Gastroesophageal sphincter (tissue), 4 donors: ENCODE measurements around the gene ARHGEF11. TPM values are rescaled to one million over a fixed set of nuclear protein-coding genes. Genes with fewer than 3 reads are reported as not detected.
"Not testable (repeated sequence)": the region's sequence is repeated elsewhere in the genome, so short reads cannot be mapped to it uniquely, and the experiment has no call there.

Experiments
- ATAC-seq: fragments of 150-250 bp; one replicate; pipeline ENCODE4 v1.9.1; 2016; ENCODE audit warnings: mild to moderate bottlenecking, moderate library complexity
- H3K27ac ChIP-seq, 4 donors: fragments of 200-600 bp; sonication (generic) in 3 of 4; 1 replicate in 3 of 4; 2 replicates in 1 of 4; pipeline ENCODE4 v1.5.1; 2016 to 2019
- H3K27me3 ChIP-seq: fragments of 200-600 bp; sonication (generic); one replicate; pipeline ENCODE4 v1.5.1; 2019
- H3K36me3 ChIP-seq, 2 donors: fragments of 200-600 bp; sonication (generic); one replicate each; pipeline ENCODE4 v1.5.1; 2019; ENCODE audit warnings: control low read depth in 1 of 2
- H3K4me1 ChIP-seq, 3 donors: fragments of 200-600 bp; sonication (generic); 1 replicate in 2 of 3; 2 replicates in 1 of 3; pipeline ENCODE4 v1.5.1; 2016 to 2019; ENCODE audit warnings: control low read depth in 2 of 3
- H3K4me3 ChIP-seq, 2 donors: fragments of 200-600 bp; sonication (generic); one replicate each; pipeline ENCODE4 v1.5.1; 2019; ENCODE audit warnings: mild to moderate bottlenecking in 1 of 2, moderate library complexity in 1 of 2
- H3K9me3 ChIP-seq, 3 donors: fragments of 200-600 bp; sonication (generic); one replicate each; pipeline ENCODE4 v1.5.1; 2017 to 2019; ENCODE audit warnings: control low read depth in 2 of 3
- EP300 ChIP-seq: sonication (generic); formaldehyde crosslinking; IDR thresholded peaks from one replicate; pipeline ENCODE4 v1.6.1; 2017; ENCODE audit warnings: antibody characterized with exemption, mild to moderate bottlenecking
- POLR2A ChIP-seq, 2 donors: fragments of 450-650 bp; IDR thresholded peaks; one replicate each; pipeline ENCODE4 v1.6.1; 2017; ENCODE audit warnings: antibody characterized with exemption in 2 of 2, mild to moderate bottlenecking in 2 of 2, moderate library complexity in 1 of 2
- POLR2AphosphoS5 ChIP-seq: sonication (generic); formaldehyde crosslinking; IDR thresholded peaks from one replicate; pipeline ENCODE4 v1.6.1; 2017; ENCODE audit warnings: antibody characterized with exemption
- WGBS, 2 donors: methylation state at CpG; one replicate each; pipeline ENCODE4 v1.1.5; 2018; ENCODE audit warnings: low coverage in 1 of 2; 5-methylcytosine and 5-hydroxymethylcytosine counted together
- total RNA-seq, 4 donors: library from RNA; depleted of rRNA; stranded (reverse); fragments of >200 nt; gene quantifications; one replicate each; pipeline ENCODE4 v1.1.0, GENCODE V29; 2016
- TF ChIP-seq, protein P1 (sequence below), 4 experiments: fragments of 200-600 bp in 2 of 4; fragments of 450-650 bp in 2 of 4; sonication (generic) in 1 of 4; IDR thresholded peaks; one replicate each; pipeline ENCODE4 v1.5.1; 2017 to 2019; ENCODE audit warnings: antibody characterized with exemption in 4 of 4, mild to moderate bottlenecking in 2 of 4, moderate library complexity in 2 of 4

ARHGEF11 gene
- total RNA-seq, 4 donors from 2014 or later: 28.5 to 51.7 (median 37.3) TPM

- no peaks in the 10 kb centered on the region for H3K9me3 ChIP-seq
- H3K4me1 ChIP-seq: no peaks in the 10 kb centered on the region
- 96% methylated on average over 3 of the region's 10 CpGs; no CpG with 5 or more reads in 1 of the 2 donors for WGBS, 2 donors
- H3K4me3 ChIP-seq: no peak overlapping the region
- TF ChIP-seq, protein P1, sequence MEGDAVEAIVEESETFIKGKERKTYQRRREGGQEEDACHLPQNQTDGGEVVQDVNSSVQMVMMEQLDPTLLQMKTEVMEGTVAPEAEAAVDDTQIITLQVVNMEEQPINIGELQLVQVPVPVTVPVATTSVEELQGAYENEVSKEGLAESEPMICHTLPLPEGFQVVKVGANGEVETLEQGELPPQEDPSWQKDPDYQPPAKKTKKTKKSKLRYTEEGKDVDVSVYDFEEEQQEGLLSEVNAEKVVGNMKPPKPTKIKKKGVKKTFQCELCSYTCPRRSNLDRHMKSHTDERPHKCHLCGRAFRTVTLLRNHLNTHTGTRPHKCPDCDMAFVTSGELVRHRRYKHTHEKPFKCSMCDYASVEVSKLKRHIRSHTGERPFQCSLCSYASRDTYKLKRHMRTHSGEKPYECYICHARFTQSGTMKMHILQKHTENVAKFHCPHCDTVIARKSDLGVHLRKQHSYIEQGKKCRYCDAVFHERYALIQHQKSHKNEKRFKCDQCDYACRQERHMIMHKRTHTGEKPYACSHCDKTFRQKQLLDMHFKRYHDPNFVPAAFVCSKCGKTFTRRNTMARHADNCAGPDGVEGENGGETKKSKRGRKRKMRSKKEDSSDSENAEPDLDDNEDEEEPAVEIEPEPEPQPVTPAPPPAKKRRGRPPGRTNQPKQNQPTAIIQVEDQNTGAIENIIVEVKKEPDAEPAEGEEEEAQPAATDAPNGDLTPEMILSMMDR (IDR thresholded peaks at IDR 0.05): no peak
- TF ChIP-seq POLR2AphosphoS5 (no peak), POLR2A (IDR thresholded peaks at IDR 0.05) (no peak), EP300 (no peak)
- H3K36me3 ChIP-seq: no peaks in the 10 kb centered on the region
- no peak overlapping the region for H3K27ac ChIP-seq
- no peaks in the 10 kb centered on the region for H3K27me3 ChIP-seq
- no peak for ATAC-seq
Observed at GRCh38 chr1:157080714-157081113, 35.2 kb upstream of the ARHGEF11 start.

GRCh38 chr1:157077394-157077793 is 31.9 kb upstream of the ARHGEF11 start:
- Histone ChIP-seq H3K27ac (no peak overlapping the region), H3K4me1 (peaks cover 0 to 8% (median 0%) of the 10 kb centered on the region in 3 donors), H3K27me3 (no peaks in the 10 kb centered on the region), H3K4me3 (no peak overlapping the region), H3K9me3 (no peaks in the 10 kb centered on the region), H3K36me3 (no peaks in the 10 kb centered on the region)
- TF ChIP-seq, protein P1 (IDR thresholded peaks at IDR 0.05): no peak
- no peak for TF ChIP-seq POLR2A (IDR thresholded peaks at IDR 0.05)
- no peak for TF ChIP-seq POLR2AphosphoS5
- TF ChIP-seq EP300: no peak
- ATAC-seq: no peak
- WGBS, 2 donors: 100% methylated on average over 1 of the region's 1 CpG

DNA sequence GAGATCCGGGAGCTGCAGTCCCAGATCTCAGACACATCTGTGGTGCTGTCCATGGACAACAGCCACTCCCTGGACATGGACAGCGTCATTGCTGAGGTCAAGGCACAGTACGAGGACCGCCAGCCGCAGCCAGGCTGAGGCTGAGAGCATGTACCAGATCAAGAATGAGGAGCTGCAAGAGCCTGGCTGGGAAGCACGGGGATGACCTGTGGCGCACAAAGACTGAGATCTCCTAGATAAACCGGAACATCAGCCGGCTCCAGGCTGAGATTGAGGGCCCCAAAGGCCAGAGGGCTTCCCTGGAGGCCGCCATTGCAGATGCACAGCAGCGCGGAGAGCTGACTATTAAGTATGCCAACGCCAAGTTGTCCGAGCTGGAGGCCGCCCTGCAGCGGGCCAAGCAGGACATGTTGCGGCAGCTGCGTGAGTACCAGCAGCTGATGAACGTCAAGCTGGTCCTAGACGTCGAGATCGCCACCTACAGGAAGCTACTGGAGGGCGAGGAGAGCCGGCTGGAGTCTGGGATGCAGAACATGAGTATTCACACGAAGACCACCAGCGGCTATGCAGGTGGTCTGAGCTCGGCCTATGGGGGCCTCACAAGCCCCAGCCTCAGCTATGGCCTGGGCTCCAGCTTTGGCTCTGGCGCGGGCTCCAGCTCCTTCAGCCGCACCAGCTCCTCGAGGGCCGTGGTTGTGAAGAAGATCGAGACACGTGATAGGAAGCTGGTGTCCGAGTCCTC is 28.6 kb upstream of the ARHGEF11 start:
- Histone ChIP-seq H3K36me3 (no peaks in the 10 kb centered on the region), H3K4me1 (peaks cover 0 to 8% (median 0%) of the 10 kb centered on the region in 3 donors), H3K4me3 (peak overlapping the region in 1 of 2 donors; percentile 20), H3K9me3 (no peaks in the 10 kb centered on the region), H3K27ac (no peak overlapping the region), H3K27me3 (peaks cover 5% of the 10 kb centered on the region)
- peak; percentile 58 for ATAC-seq
- TF ChIP-seq POLR2A (IDR thresholded peaks at IDR 0.05): no peak
- TF ChIP-seq, protein P1 (IDR thresholded peaks at IDR 0.05): peak; percentile 39 to 86 (median 64)
- 0 to 40% methylated on average over 1 to 3 of the region's 35 CpGs for WGBS, 2 donors

- WGBS, 2 donors: 70 to 89% methylated on average over 1 to 2 of the region's 2 CpGs
- H3K36me3 ChIP-seq: no peaks in the 10 kb centered on the region
- H3K27ac ChIP-seq: no peak overlapping the region
- peaks cover 0 to 8% (median 0%) of the 10 kb centered on the region in 3 donors for H3K4me1 ChIP-seq
- ATAC-seq: no peak
- H3K27me3 ChIP-seq: peaks cover 12% of the 10 kb centered on the region
- no peak for TF ChIP-seq EP300
- TF ChIP-seq POLR2AphosphoS5: no peak
- no peak for TF ChIP-seq POLR2A (IDR thresholded peaks at IDR 0.05)
- TF ChIP-seq, protein P1 (IDR thresholded peaks at IDR 0.05): no peak
- H3K9me3 ChIP-seq: no peaks in the 10 kb centered on the region
- H3K4me3 ChIP-seq: no peak overlapping the region
Observed at GRCh38 chr1:157069601-157070000, 24.1 kb upstream of the ARHGEF11 start.

- not testable (repeated sequence) for H3K27me3 ChIP-seq, H3K27ac ChIP-seq, H3K9me3 ChIP-seq, H3K4me1 ChIP-seq, ATAC-seq, H3K4me3 ChIP-seq, H3K36me3 ChIP-seq
- whole genome bisulfite sequencing, 2 donors: 28 to 50% methylated on average over 2 of the region's 3 CpGs
Observed at GRCh38 chr1:157059241-157059640, 13.7 kb upstream of the ARHGEF11 start.
